MM.1S (cell line): ENCODE measurements around the gene ALG2.

Experiments
- DNase-seq: peaks from one replicate; pipeline ENCODE4 v3.0.0-alpha.2; 2015
- H2AFZ ChIP-seq: fragments of 300-600 bp; sonication (generic); 2 replicates; pipeline ENCODE4 v1.6.0; 2016; ENCODE audit warnings: antibody characterized with exemption, low read length
- H3F3A ChIP-seq: fragments of 300-600 bp; sonication (generic); 2 replicates; pipeline ENCODE4 v1.6.1; 2016; ENCODE audit warnings: mild to moderate bottlenecking, antibody characterized with exemption, low read length, moderate library complexity, mixed read lengths; ENCODE audit not compliant: insufficient read depth
- H3K27ac ChIP-seq: fragments of 300-600 bp; sonication (generic); 2 replicates; pipeline ENCODE4 v1.5.1; 2016; ENCODE audit warnings: mild to moderate bottlenecking, low read length
- H3K27me3 ChIP-seq: fragments of 300-600 bp; sonication (generic); replicated peaks from 2 replicates; pipeline ENCODE4 v1.6.0; 2016; ENCODE audit warnings: low read length; ENCODE audit not compliant: insufficient read depth
- H3K36me3 ChIP-seq: fragments of 300-600 bp; sonication (generic); replicated peaks from 2 replicates; pipeline ENCODE4 v1.6.1; 2016; ENCODE audit warnings: mild to moderate bottlenecking, low read length, mixed read lengths; ENCODE audit not compliant: insufficient read depth
- H3K4me1 ChIP-seq: fragments of 300-600 bp; sonication (generic); 2 replicates; pipeline ENCODE4 v1.6.1; 2016; ENCODE audit warnings: low read length, mixed read lengths
- H3K4me2 ChIP-seq: fragments of 300-600 bp; sonication (generic); 2 replicates; pipeline ENCODE4 v1.6.0; 2016; ENCODE audit warnings: low read depth, low read length
- H3K4me3 ChIP-seq: fragments of 300-600 bp; sonication (generic); 2 replicates; pipeline ENCODE4 v1.5.1; 2016; ENCODE audit warnings: low read length, mixed read lengths
- H3K79me2 ChIP-seq: fragments of 300-600 bp; sonication (generic); 2 replicates; pipeline ENCODE4 v1.6.1; 2016; ENCODE audit warnings: mixed run types, low read length, mixed read lengths
- H3K9ac ChIP-seq: fragments of 300-600 bp; sonication (generic); 2 replicates; pipeline ENCODE4 v1.6.1; 2016; ENCODE audit warnings: low read length, mixed read lengths
- H3K9me2 ChIP-seq: fragments of 300-600 bp; sonication (generic); replicated peaks from 2 replicates; pipeline ENCODE4 v1.6.1; 2016; ENCODE audit warnings: mild to moderate bottlenecking, low read length, mixed read lengths; ENCODE audit not compliant: insufficient read depth
- H3K9me3 ChIP-seq: fragments of 300-600 bp; sonication (generic); replicated peaks from 2 replicates; pipeline ENCODE4 v1.6.1; 2016; ENCODE audit warnings: mild to moderate bottlenecking, low read length, mixed read lengths; ENCODE audit not compliant: insufficient read depth
- H4K20me1 ChIP-seq: fragments of 300-600 bp; sonication (generic); 2 replicates; pipeline ENCODE4 v1.6.1; 2016; ENCODE audit warnings: mild to moderate bottlenecking, low read length, moderate library complexity, mixed read lengths; ENCODE audit not compliant: insufficient read depth
- EZH2 ChIP-seq: fragments of 300-600 bp; sonication (generic); optimal IDR thresholded peaks from 2 replicates; pipeline ENCODE3; 2017; ENCODE audit warnings: low read depth, mild to moderate bottlenecking, antibody characterized with exemption, low read length, mixed read lengths
- EZH2phosphoT487 ChIP-seq: fragments of 300-600 bp; sonication (generic); IDR thresholded peaks from 2 replicates; pipeline ENCODE4 v1.6.1; 2018; ENCODE audit warnings: antibody characterized with exemption, low read length
- TF ChIP-seq, protein P1 (sequence below): fragments of 300-600 bp; sonication (generic); IDR thresholded peaks from 2 replicates; pipeline ENCODE4 v1.5.1; 2016; ENCODE audit warnings: antibody characterized with exemption, low read length, mixed read lengths

Gene ALG2, protein sequence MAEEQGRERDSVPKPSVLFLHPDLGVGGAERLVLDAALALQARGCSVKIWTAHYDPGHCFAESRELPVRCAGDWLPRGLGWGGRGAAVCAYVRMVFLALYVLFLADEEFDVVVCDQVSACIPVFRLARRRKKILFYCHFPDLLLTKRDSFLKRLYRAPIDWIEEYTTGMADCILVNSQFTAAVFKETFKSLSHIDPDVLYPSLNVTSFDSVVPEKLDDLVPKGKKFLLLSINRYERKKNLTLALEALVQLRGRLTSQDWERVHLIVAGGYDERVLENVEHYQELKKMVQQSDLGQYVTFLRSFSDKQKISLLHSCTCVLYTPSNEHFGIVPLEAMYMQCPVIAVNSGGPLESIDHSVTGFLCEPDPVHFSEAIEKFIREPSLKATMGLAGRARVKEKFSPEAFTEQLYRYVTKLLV

DNA sequence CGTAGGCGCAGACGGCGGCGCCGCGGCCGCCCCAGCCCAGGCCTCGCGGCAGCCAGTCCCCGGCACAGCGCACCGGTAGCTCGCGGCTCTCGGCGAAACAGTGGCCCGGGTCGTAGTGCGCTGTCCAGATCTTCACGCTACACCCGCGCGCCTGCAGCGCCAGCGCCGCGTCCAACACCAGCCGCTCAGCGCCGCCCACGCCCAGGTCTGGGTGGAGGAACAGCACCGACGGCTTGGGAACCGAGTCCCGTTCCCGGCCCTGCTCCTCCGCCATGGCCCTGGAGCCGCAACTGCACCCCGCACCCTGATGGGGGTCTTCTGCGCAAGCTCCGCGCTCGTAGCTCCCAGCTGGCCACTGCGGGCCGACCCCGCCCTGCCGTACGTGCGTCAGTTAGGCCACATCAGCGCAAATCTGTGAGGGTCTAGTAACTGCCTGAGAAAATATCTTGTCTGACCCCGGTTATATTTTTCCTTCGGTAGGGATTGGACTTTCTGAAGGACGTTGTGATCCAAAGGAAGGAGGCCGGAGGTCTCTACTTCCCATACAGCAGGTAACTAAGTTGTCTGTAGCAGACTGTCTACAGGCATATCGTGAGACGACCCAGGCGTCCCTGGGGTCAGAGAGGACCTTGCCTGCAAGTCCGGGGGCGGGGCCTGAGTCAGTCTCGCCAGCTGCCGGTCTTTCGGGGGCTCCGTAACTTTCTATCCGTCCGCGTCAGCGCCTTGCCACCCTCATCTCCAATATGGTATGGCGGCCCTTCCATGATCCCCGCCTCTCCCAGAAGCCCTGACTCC is at the start of gene ALG2, which contains the start of gene SEC61B:
Gene ALG2, minus strand, starts transcription at position 322 of the 795 bp plus-strand sequence. Its CDS starts 48 bp downstream, at position 274.
Gene SEC61B, plus strand, starts transcription at position 662 of the 795 bp plus-strand sequence. Its CDS starts 82 bp downstream, at position 744.
- H3K9ac ChIP-seq = peak within 1 kb of the TSS; percentile 100
- H3K4me3 ChIP-seq = peak within 1 kb of the TSS; percentile 98
- no peaks in the 10 kb centered on the region for H3F3A ChIP-seq
- peak; percentile 94 for DNase-seq
- H3K79me2 ChIP-seq = peaks cover 99% of the 10 kb centered on the region
- H4K20me1 ChIP-seq = peaks cover 23% of the 10 kb centered on the region
- peaks cover 8% of the 10 kb centered on the region for H3K36me3 ChIP-seq
- H3K9me2 ChIP-seq = no peaks in the 10 kb centered on the region
- no peaks in the 10 kb centered on the region for H3K27me3 ChIP-seq
- peak within 1 kb of the TSS; percentile 71 for H2AFZ ChIP-seq
- no peaks in the 10 kb centered on the region for H3K9me3 ChIP-seq
- peak within 1 kb of the TSS; percentile 95 for H3K27ac ChIP-seq
- H3K4me2 ChIP-seq = peak within 1 kb of the TSS; percentile 93
- TF ChIP-seq EZH2 (no peak), EZH2phosphoT487 (no peak)
- TF ChIP-seq, protein P1, sequence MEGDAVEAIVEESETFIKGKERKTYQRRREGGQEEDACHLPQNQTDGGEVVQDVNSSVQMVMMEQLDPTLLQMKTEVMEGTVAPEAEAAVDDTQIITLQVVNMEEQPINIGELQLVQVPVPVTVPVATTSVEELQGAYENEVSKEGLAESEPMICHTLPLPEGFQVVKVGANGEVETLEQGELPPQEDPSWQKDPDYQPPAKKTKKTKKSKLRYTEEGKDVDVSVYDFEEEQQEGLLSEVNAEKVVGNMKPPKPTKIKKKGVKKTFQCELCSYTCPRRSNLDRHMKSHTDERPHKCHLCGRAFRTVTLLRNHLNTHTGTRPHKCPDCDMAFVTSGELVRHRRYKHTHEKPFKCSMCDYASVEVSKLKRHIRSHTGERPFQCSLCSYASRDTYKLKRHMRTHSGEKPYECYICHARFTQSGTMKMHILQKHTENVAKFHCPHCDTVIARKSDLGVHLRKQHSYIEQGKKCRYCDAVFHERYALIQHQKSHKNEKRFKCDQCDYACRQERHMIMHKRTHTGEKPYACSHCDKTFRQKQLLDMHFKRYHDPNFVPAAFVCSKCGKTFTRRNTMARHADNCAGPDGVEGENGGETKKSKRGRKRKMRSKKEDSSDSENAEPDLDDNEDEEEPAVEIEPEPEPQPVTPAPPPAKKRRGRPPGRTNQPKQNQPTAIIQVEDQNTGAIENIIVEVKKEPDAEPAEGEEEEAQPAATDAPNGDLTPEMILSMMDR = no peak
- peaks cover 15% of the 10 kb centered on the region for H3K4me1 ChIP-seq

DNA sequence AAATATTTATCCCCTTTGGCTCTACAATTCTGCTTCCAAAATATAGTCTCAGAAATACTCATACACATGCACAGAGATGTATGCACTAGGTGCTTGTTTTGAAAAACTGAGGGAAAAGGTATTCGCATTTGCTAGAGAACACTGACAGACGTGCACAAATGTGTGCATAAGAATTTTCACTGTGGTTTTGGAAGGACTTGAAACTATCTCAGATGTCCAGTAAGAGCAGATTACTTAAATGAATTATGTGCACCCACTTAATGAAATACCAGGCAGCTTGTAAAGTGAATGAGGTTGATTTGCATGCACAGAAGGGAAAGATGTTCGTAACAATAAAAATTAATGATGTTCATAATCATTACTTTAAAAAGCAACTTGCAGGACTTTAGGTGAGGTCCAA is 48.7 kb upstream of the ALG2 start:
- H3K79me2 ChIP-seq = no peaks in the 10 kb centered on the region
- no peaks in the 10 kb centered on the region for H3K9me2 ChIP-seq
- TF ChIP-seq, protein P1 = no peak
- TF ChIP-seq EZH2 (no peak), EZH2phosphoT487 (no peak)
- no peak for DNase-seq
- no peaks in the 10 kb centered on the region for H3K36me3 ChIP-seq
- H3K9ac ChIP-seq = no peak overlapping the region
- no peak overlapping the region for H2AFZ ChIP-seq
- H3K27ac ChIP-seq = no peak overlapping the region
- H3K4me1 ChIP-seq = peaks cover 13% of the 10 kb centered on the region
- H3K27me3 ChIP-seq = no peaks in the 10 kb centered on the region
- 0 out of 2 replicates have a peak, but pooled peaks cover 5% of the 10 kb centered on the region for H3F3A ChIP-seq
- H4K20me1 ChIP-seq = no peaks in the 10 kb centered on the region
- no peak overlapping the region for H3K4me2 ChIP-seq
- no peaks in the 10 kb centered on the region for H3K9me3 ChIP-seq
- H3K4me3 ChIP-seq = no peak overlapping the region

DNA sequence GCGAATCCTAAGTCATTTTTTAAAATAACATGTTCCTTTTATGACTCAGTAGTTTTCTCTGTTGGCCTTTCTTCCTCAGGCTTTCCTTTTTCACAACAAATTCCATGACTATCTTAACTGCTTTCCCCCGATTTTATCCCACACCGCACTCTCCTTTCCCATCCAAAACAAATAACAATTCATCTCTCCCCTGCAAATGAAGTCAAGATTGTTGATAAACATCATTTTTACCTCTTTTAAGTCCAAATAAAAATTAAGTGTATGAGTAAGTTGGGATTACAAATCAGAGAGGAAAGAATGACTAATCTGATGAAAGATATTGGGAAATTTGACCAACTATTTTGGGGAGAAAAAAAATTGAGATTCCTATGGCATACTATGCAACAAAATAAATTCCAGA is 47.7 kb upstream of the ALG2 start:
- no peaks in the 10 kb centered on the region for H3K27me3 ChIP-seq
- H3K4me1 ChIP-seq = peaks cover 13% of the 10 kb centered on the region
- no peaks in the 10 kb centered on the region for H3K9me2 ChIP-seq
- no peak overlapping the region for H3K9ac ChIP-seq
- H4K20me1 ChIP-seq = no peaks in the 10 kb centered on the region
- no peak overlapping the region for H2AFZ ChIP-seq
- H3K9me3 ChIP-seq = no peaks in the 10 kb centered on the region
- TF ChIP-seq EZH2phosphoT487 (no peak), EZH2 (no peak)
- TF ChIP-seq, protein P1 = no peak
- H3K27ac ChIP-seq = no peak overlapping the region
- 0 out of 2 replicates have a peak, but pooled peaks cover 5% of the 10 kb centered on the region for H3F3A ChIP-seq
- H3K4me2 ChIP-seq = no peak overlapping the region
- H3K4me3 ChIP-seq = no peak overlapping the region
- no peak for DNase-seq
- no peaks in the 10 kb centered on the region for H3K36me3 ChIP-seq
- no peaks in the 10 kb centered on the region for H3K79me2 ChIP-seq
